Hepatocyte (in vitro differentiated cells): ENCODE results near the gene DKK3. TPM values are rescaled to one million over a fixed set of nuclear protein-coding genes. Genes with fewer than 3 reads are reported as not detected.

Experiments
- DNase-seq: peaks from one replicate; pipeline ENCODE4 v3.0.0-alpha.2; 2016; ENCODE audit warnings: low spot score
- H2AFZ ChIP-seq: fragments of 200-600 bp; sonication (generic); 2 replicates; pipeline ENCODE4 v1.6.0; 2016; ENCODE audit warnings: antibody characterized with exemption, mild to moderate bottlenecking
- H3K27ac ChIP-seq: fragments of 200-600 bp; sonication (generic); 2 replicates; pipeline ENCODE4 v1.5.1; 2016; ENCODE audit warnings: mild to moderate bottlenecking
- H3K27me3 ChIP-seq: fragments of 200-600 bp; sonication (generic); 2 replicates; pipeline ENCODE4 v1.6.1; 2016
- H3K36me3 ChIP-seq: fragments of 200-600 bp; sonication (generic); replicated peaks from 2 replicates; pipeline ENCODE4 v1.5.1; 2016; ENCODE audit warnings: low read depth; ENCODE audit not compliant: insufficient read depth
- H3K4me1 ChIP-seq: fragments of 200-600 bp; sonication (generic); 2 replicates; pipeline ENCODE4 v1.5.1; 2016; ENCODE audit warnings: mild to moderate bottlenecking, moderate library complexity; ENCODE audit not compliant: insufficient read depth
- H3K4me2 ChIP-seq: fragments of 200-600 bp; sonication (generic); 2 replicates; pipeline ENCODE4 v1.6.0; 2016
- H3K4me3 ChIP-seq: fragments of 200-600 bp; sonication (generic); 2 replicates; pipeline ENCODE4 v1.5.1; 2016; ENCODE audit warnings: mild to moderate bottlenecking
- H3K79me2 ChIP-seq: fragments of 200-600 bp; sonication (generic); 2 replicates; pipeline ENCODE4 v1.6.0; 2017; ENCODE audit warnings: mild to moderate bottlenecking
- H3K9me2 ChIP-seq: fragments of 200-600 bp; sonication (generic); replicated peaks from 2 replicates; pipeline ENCODE4 v1.6.0; 2017; ENCODE audit warnings: mild to moderate bottlenecking; ENCODE audit not compliant: insufficient read depth
- H3K9me3 ChIP-seq: fragments of 200-600 bp; sonication (generic); 2 replicates; pipeline ENCODE4 v1.5.1; 2016; ENCODE audit warnings: low read depth, mild to moderate bottlenecking
- H4K20me1 ChIP-seq: fragments of 200-600 bp; sonication (generic); 2 replicates; pipeline ENCODE4 v1.6.0; 2016; ENCODE audit warnings: mild to moderate bottlenecking; ENCODE audit not compliant: insufficient read depth, poor library complexity, severe bottlenecking
- CTCF ChIP-seq: fragments of 200-600 bp; sonication (generic); IDR thresholded peaks from 2 replicates; pipeline ENCODE4 v1.5.1; 2016; ENCODE audit warnings: antibody characterized with exemption, mild to moderate bottlenecking; ENCODE audit not compliant: poor library complexity
- EZH2 ChIP-seq: fragments of 200-600 bp; sonication (generic); IDR thresholded peaks from 2 replicates; pipeline ENCODE4 v1.6.1; 2016; ENCODE audit warnings: antibody characterized with exemption, mild to moderate bottlenecking, borderline replicate concordance
- EZH2phosphoT487 ChIP-seq: fragments of 200-600 bp; sonication (generic); IDR thresholded peaks from one replicate; pipeline ENCODE4 v1.6.1; 2018; ENCODE audit warnings: antibody characterized with exemption, mild to moderate bottlenecking, low read depth, moderate library complexity; ENCODE audit not compliant: unreplicated experiment, severe bottlenecking
- WGBS: methylation state at CpG from one replicate; pipeline ENCODE4 v1.1.6; 2016; ENCODE audit warnings: low lambda C conversion rate; ENCODE audit errors: missing lambda C conversion rate; 5-methylcytosine and 5-hydroxymethylcytosine counted together
- polyA plus RNA-seq: library from polyadenylated mRNA; unstranded; fragments of >200 nt; fragmentation: Nextera tagmentation; extraction: Ambion mirVana; gene quantifications from 2 replicates; pipeline ENCODE4 v1.2.1, GENCODE V29; 2016
- total RNA-seq: library from RNA; depleted of rRNA; stranded (reverse); fragments of >200 nt; gene quantifications from 2 replicates; pipeline ENCODE4 v1.2.3, GENCODE V29; 2014

DKK3 gene
- total and polyA plus RNA-seq, 2 experiments from 2014 or later: 64.3 to 71.3 TPM

- Histone ChIP-seq H3K4me3 (no peak overlapping the region), H3K4me2 (no peak overlapping the region), H4K20me1 (no peaks in the 10 kb centered on the region), H3K27me3 (no peaks in the 10 kb centered on the region), H3K9me2 (no peaks in the 10 kb centered on the region), H3K36me3 (no peaks in the 10 kb centered on the region), H3K9me3 (no peaks in the 10 kb centered on the region), H3K4me1 (no peaks in the 10 kb centered on the region), H3K27ac (no peak overlapping the region), H2AFZ (no peak overlapping the region), H3K79me2 (no peaks in the 10 kb centered on the region)
- 87% methylated on average over 11 of the region's 11 CpGs for WGBS
- TF ChIP-seq CTCF: no peak
- DNase-seq: no peak
These were observed 49.8 kb downstream of the DKK3 start for GRCh38 chr11:11958403-11959231.

- Histone ChIP-seq H2AFZ (no peak overlapping the region), H3K4me1 (no peaks in the 10 kb centered on the region), H3K27me3 (no peaks in the 10 kb centered on the region), H4K20me1 (no peaks in the 10 kb centered on the region), H3K4me3 (no peak overlapping the region), H3K27ac (no peak overlapping the region), H3K9me3 (no peaks in the 10 kb centered on the region), H3K4me2 (no peak overlapping the region), H3K9me2 (no peaks in the 10 kb centered on the region), H3K36me3 (no peaks in the 10 kb centered on the region), H3K79me2 (no peaks in the 10 kb centered on the region)
- DNase-seq: no peak
- no peak for TF ChIP-seq EZH2phosphoT487
- TF ChIP-seq CTCF: no peak
- no peak for TF ChIP-seq EZH2
- 85% methylated on average over 5 of the region's 5 CpGs for WGBS
These were observed 52.4 kb downstream of the DKK3 start for GRCh38 chr11:11956006-11956405.

GRCh38 chr11:11952036-11952435 lies 56.4 kb downstream of the DKK3 start:
- Histone ChIP-seq H3K36me3 (no peaks in the 10 kb centered on the region), H3K4me1 (peaks cover 18% of the 10 kb centered on the region), H3K4me3 (no peak overlapping the region), H4K20me1 (no peaks in the 10 kb centered on the region), H3K27me3 (no peaks in the 10 kb centered on the region), H3K4me2 (no peak overlapping the region), H3K9me2 (no peaks in the 10 kb centered on the region), H2AFZ (no peak overlapping the region), H3K9me3 (no peaks in the 10 kb centered on the region), H3K79me2 (no peaks in the 10 kb centered on the region), H3K27ac (no peak overlapping the region)
- DNase-seq: no peak
- no peak for TF ChIP-seq EZH2
- no peak for TF ChIP-seq EZH2phosphoT487
- TF ChIP-seq CTCF: no peak
